SK-N-SH (cell line): ENCODE measurements around the gene HLA-A. TPM values are rescaled to one million over a fixed set of nuclear protein-coding genes. Genes with fewer than 3 reads are reported as not detected.

Experiments used
- CTCF ChIA-PET: fragments of 300-600, 350-600 bp; formaldehyde crosslinking; extraction: SDS; loops from one replicate; lab custom pipeline; 2021; lab: Yijun Ruan, JAX
- POLR2A ChIA-PET: fragments of 350-600 bp; sonication (Branson Sonifier 250); formaldehyde crosslinking; extraction: SDS; loops from one replicate; lab custom pipeline; 2020; ENCODE audit warnings: antibody characterized with exemption, inconsistent platforms; lab: Yijun Ruan, JAX
- DNase-seq: peaks from one replicate; pipeline ENCODE4 v3.0.0; 2012
- H2AFZ ChIP-seq: fragments of 200-600 bp; sonication (generic); 2 replicates; pipeline ENCODE4 v1.8.1; 2016; ENCODE audit warnings: antibody characterized with exemption, mild to moderate bottlenecking, low read depth
- H3F3A ChIP-seq: fragments of 200-600 bp; sonication (generic); replicated peaks from 2 replicates; pipeline ENCODE3; 2016; ENCODE audit warnings: antibody characterized with exemption, mild to moderate bottlenecking; ENCODE audit not compliant: insufficient read depth
- H3K27ac ChIP-seq, 2 experiments: fragments of 200-500 bp in 1 of 2; fragments of 200-600 bp in 1 of 2; sonication (Bioruptor generic) in 1 of 2; sonication (generic), shearing (Covaris generic) in 1 of 2; 2 replicates each; pipeline versions ENCODE4 v1.5.1 to v1.6.1; 2014 to 2016; ENCODE audit warnings: low read depth in 2 of 2, inconsistent platforms in 1 of 2, low read length in 1 of 2, mild to moderate bottlenecking in 1 of 2, mixed read lengths in 1 of 2
- H3K27me3 ChIP-seq: fragments of 200-600 bp; sonication (generic), shearing (Covaris generic); 2 replicates; pipeline ENCODE4 v1.6.1; 2016; ENCODE audit warnings: mixed run types; ENCODE audit not compliant: insufficient read depth
- H3K36me3 ChIP-seq, 2 experiments: fragments of 200-500 bp in 1 of 2; fragments of 200-600 bp in 1 of 2; sonication (Bioruptor generic) in 1 of 2; sonication (generic) in 1 of 2; replicated peaks in 1 of 2; 2 replicates each; pipeline versions ENCODE3 to v1.5.1; 2014 to 2016; ENCODE audit warnings: low read length in 1 of 2, mild to moderate bottlenecking in 1 of 2; ENCODE audit not compliant: insufficient read depth in 2 of 2, control insufficient read depth in 1 of 2
- H3K4me1 ChIP-seq, 2 experiments: fragments of 200-500 bp in 1 of 2; fragments of 200-600 bp in 1 of 2; sonication (Bioruptor generic) in 1 of 2; sonication (generic), shearing (Covaris generic) in 1 of 2; 2 replicates each; pipeline versions ENCODE4 v1.5.1 to v1.6.1; 2014 to 2016; ENCODE audit warnings: low read depth in 1 of 2, low read length in 1 of 2, mixed run types in 1 of 2; ENCODE audit not compliant: insufficient read depth in 2 of 2, control insufficient read depth in 1 of 2
- H3K4me2 ChIP-seq: fragments of 200-600 bp; sonication (generic), shearing (Covaris generic); 2 replicates; pipeline ENCODE4 v1.6.1; 2017; ENCODE audit warnings: mixed run types
- H3K4me3 ChIP-seq, 2 experiments: fragments of 200-500 bp in 1 of 2; fragments of 200-600 bp in 1 of 2; sonication (Bioruptor generic) in 1 of 2; sonication (generic), shearing (Covaris generic) in 1 of 2; 2 replicates each; pipeline versions ENCODE4 v1.5.1 to v1.8.1; 2014 to 2016; ENCODE audit warnings: low read depth in 2 of 2, inconsistent platforms in 1 of 2, low read length in 1 of 2, mild to moderate bottlenecking in 1 of 2, mixed read lengths in 1 of 2, moderate library complexity in 1 of 2
- H3K79me2 ChIP-seq: fragments of 200-600 bp; sonication (generic); 2 replicates; pipeline ENCODE4 v1.8.1; 2017; ENCODE audit warnings: mild to moderate bottlenecking; ENCODE audit not compliant: insufficient read depth
- H3K9ac ChIP-seq: fragments of 200-600 bp; sonication (generic); 2 replicates; pipeline ENCODE4 v1.6.1; 2017; ENCODE audit warnings: mixed run types
- H3K9me2 ChIP-seq: fragments of 200-600 bp; sonication (generic); 2 replicates; pipeline ENCODE4 v1.6.1; 2017; ENCODE audit warnings: mixed run types
- H3K9me3 ChIP-seq: fragments of 200-600 bp; sonication (generic); 2 replicates; pipeline ENCODE4 v1.6.1; 2017; ENCODE audit warnings: mixed run types, mild to moderate bottlenecking, moderate library complexity
- H4K20me1 ChIP-seq: fragments of 200-600 bp; sonication (generic); 2 replicates; pipeline ENCODE4 v1.6.1; 2017; ENCODE audit warnings: mild to moderate bottlenecking, mixed run types; ENCODE audit not compliant: insufficient read depth
- ELF1 ChIP-seq: IDR thresholded peaks from 2 replicates; pipeline ENCODE4 v1.4.0; 2012
- EZH2phosphoT487 ChIP-seq: fragments of 200-600 bp; sonication (generic); IDR thresholded peaks from 2 replicates; pipeline ENCODE4 v1.6.1; 2017; ENCODE audit warnings: low read depth, mixed run types, mild to moderate bottlenecking, antibody characterized with exemption, moderate library complexity, borderline replicate concordance
- FOSL2 ChIP-seq: IDR thresholded peaks from 2 replicates; pipeline ENCODE4 v1.4.0; 2012; ENCODE audit warnings: low read depth, mild to moderate bottlenecking, moderate library complexity, borderline replicate concordance
- GABPA ChIP-seq: IDR thresholded peaks from 2 replicates; pipeline ENCODE4 v1.4.0; 2012; ENCODE audit warnings: low read depth, mild to moderate bottlenecking
- MAX ChIP-seq: IDR thresholded peaks from 2 replicates; pipeline ENCODE4 v1.4.0; 2012; ENCODE audit warnings: low read depth
- NFIC ChIP-seq: IDR thresholded peaks from 2 replicates; pipeline ENCODE4 v1.4.0; 2012; ENCODE audit warnings: borderline replicate concordance
- POLR2AphosphoS5 ChIP-seq: IDR thresholded peaks from 2 replicates; pipeline ENCODE4 v1.6.1; 2012; ENCODE audit warnings: low read depth, low read length
- RFX5 ChIP-seq: IDR thresholded peaks from 2 replicates; pipeline ENCODE4 v1.6.1; 2012; ENCODE audit warnings: mild to moderate bottlenecking, improper control_type of control experiment, low read length
- RXRA ChIP-seq: IDR thresholded peaks from 2 replicates; pipeline ENCODE4 v1.4.0; 2012; ENCODE audit warnings: low read depth, mild to moderate bottlenecking, borderline replicate concordance
- SIN3A ChIP-seq: IDR thresholded peaks from 2 replicates; pipeline ENCODE4 v1.6.1; 2012; ENCODE audit warnings: low read depth, mild to moderate bottlenecking, low read length, moderate library complexity, borderline replicate concordance
- SMC3 ChIP-seq: IDR thresholded peaks from 2 replicates; pipeline ENCODE4 v1.6.1; 2012; ENCODE audit warnings: low read depth, low read length, improper control_type of control experiment
- TCF12 ChIP-seq: IDR thresholded peaks from 2 replicates; pipeline ENCODE4 v1.4.0; 2012
- YY1 ChIP-seq: IDR thresholded peaks from 2 replicates; pipeline ENCODE4 v1.4.0; 2012; ENCODE audit warnings: low read depth, mild to moderate bottlenecking
- WGBS: methylation state at CpG from one replicate; pipeline ENCODE4 v1.1.6; 2017; ENCODE audit warnings: low lambda C conversion rate; 5-methylcytosine and 5-hydroxymethylcytosine counted together
- polyA plus RNA-seq, 3 experiments: library from polyadenylated mRNA; depleted of rRNA; stranded (reverse); fragments of >200 nt; gene quantifications; 2 replicates each; pipeline ENCODE4 v1.2.3, GENCODE V29; 2012
- TF ChIP-seq, protein P1 (sequence below): fragments of 200-600 bp; sonication (generic); IDR thresholded peaks from 2 replicates; pipeline ENCODE4 v1.6.1; 2017; ENCODE audit warnings: antibody characterized with exemption, mild to moderate bottlenecking, moderate library complexity
- TF ChIP-seq, protein P2 (sequence below): IDR thresholded peaks from 2 replicates; pipeline ENCODE4 v1.4.0; 2012; ENCODE audit warnings: low read depth, borderline replicate concordance
- TF ChIP-seq, protein P3 (sequence below): fragments of 150-350 bp; IDR thresholded peaks from 2 replicates; pipeline ENCODE4 v1.6.1; 2017; ENCODE audit warnings: antibody characterized with exemption, low read length, low read depth, borderline replicate concordance

Gene HLA-A
- polyA plus RNA-seq, 1 of the 3 experiments (the other 2 are of a cell fraction), result 312 TPM

DNA sequence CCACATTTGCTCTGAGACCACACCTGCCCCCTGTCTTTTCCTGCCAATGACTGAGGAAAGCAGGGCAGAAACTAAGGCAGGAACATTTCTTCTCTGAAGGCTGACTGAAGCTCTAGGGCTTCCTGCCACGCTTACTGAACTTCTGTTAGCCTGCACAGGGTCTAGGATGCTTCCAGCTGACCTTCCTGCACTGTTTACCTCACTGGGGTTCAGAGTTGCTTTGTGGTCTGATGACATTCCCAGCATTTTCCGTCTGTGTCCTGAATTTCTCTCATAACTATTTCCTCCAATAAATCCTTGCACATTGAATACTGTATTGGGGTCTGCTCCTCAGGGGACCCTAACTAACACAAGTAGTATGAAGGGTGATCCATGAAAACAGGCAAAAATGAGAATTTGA lies 29.5 kb upstream of the HLA-A start:
- Histone ChIP-seq H3K36me3 (no peaks in the 10 kb centered on the region), H3F3A (no peaks in the 10 kb centered on the region), H3K4me3 (no peak overlapping the region), H3K27me3 (no peaks in the 10 kb centered on the region), H2AFZ (no peak overlapping the region), H3K9me2 (no peaks in the 10 kb centered on the region), H3K9me3 (no peaks in the 10 kb centered on the region), H3K4me1 (no peaks in the 10 kb centered on the region; a peak in 1 of 4 replicates), H3K4me2 (no peak overlapping the region), H3K9ac (no peak overlapping the region), H3K27ac (no peak overlapping the region), H3K79me2 (no peaks in the 10 kb centered on the region), H4K20me1 (no peaks in the 10 kb centered on the region)
- WGBS, result 20% methylated on average over 1 of the region's 2 CpGs
- TF ChIP-seq SIN3A (no peak), SMC3 (no peak), GABPA (no peak), YY1 (no peak), POLR2AphosphoS5 (no peak), TCF12 (no peak), RFX5 (no peak), NFIC (no peak), ELF1 (no peak), MAX (no peak), EZH2phosphoT487 (no peak), RXRA (no peak)
- TF ChIP-seq, protein P1, sequence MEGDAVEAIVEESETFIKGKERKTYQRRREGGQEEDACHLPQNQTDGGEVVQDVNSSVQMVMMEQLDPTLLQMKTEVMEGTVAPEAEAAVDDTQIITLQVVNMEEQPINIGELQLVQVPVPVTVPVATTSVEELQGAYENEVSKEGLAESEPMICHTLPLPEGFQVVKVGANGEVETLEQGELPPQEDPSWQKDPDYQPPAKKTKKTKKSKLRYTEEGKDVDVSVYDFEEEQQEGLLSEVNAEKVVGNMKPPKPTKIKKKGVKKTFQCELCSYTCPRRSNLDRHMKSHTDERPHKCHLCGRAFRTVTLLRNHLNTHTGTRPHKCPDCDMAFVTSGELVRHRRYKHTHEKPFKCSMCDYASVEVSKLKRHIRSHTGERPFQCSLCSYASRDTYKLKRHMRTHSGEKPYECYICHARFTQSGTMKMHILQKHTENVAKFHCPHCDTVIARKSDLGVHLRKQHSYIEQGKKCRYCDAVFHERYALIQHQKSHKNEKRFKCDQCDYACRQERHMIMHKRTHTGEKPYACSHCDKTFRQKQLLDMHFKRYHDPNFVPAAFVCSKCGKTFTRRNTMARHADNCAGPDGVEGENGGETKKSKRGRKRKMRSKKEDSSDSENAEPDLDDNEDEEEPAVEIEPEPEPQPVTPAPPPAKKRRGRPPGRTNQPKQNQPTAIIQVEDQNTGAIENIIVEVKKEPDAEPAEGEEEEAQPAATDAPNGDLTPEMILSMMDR, result no peak
- TF ChIP-seq, protein P2, sequence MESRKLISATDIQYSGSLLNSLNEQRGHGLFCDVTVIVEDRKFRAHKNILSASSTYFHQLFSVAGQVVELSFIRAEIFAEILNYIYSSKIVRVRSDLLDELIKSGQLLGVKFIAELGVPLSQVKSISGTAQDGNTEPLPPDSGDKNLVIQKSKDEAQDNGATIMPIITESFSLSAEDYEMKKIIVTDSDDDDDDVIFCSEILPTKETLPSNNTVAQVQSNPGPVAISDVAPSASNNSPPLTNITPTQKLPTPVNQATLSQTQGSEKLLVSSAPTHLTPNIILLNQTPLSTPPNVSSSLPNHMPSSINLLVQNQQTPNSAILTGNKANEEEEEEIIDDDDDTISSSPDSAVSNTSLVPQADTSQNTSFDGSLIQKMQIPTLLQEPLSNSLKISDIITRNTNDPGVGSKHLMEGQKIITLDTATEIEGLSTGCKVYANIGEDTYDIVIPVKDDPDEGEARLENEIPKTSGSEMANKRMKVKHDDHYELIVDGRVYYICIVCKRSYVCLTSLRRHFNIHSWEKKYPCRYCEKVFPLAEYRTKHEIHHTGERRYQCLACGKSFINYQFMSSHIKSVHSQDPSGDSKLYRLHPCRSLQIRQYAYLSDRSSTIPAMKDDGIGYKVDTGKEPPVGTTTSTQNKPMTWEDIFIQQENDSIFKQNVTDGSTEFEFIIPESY, result no peak
- TF ChIP-seq, protein P3, sequence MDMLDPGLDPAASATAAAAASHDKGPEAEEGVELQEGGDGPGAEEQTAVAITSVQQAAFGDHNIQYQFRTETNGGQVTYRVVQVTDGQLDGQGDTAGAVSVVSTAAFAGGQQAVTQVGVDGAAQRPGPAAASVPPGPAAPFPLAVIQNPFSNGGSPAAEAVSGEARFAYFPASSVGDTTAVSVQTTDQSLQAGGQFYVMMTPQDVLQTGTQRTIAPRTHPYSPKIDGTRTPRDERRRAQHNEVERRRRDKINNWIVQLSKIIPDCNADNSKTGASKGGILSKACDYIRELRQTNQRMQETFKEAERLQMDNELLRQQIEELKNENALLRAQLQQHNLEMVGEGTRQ, result no peak
- POLR2A ChIA-PET, result no interaction called here
- CTCF ChIA-PET, result no interaction called here
- no peak for DNase-seq

- POLR2A ChIA-PET, result no interaction called here
- WGBS, result 17% methylated on average over 1 of the region's 1 CpG
- CTCF ChIA-PET, result no interaction called here
Observed at GRCh38 chr6:29916741-29917140, 25.6 kb upstream of the HLA-A start.

More at GRCh38 chr6:29916741-29917140, 25.6 kb upstream of the HLA-A start:
- Histone ChIP-seq H3K4me3 (no peak overlapping the region), H3K27ac (no peak overlapping the region), H3K4me2 (no peak overlapping the region), H3K79me2 (no peaks in the 10 kb centered on the region), H2AFZ (no peak overlapping the region), H3K4me1 (no peaks in the 10 kb centered on the region; a peak in 1 of 4 replicates), H3K9me3 (no peaks in the 10 kb centered on the region), H4K20me1 (no peaks in the 10 kb centered on the region), H3K9ac (no peak overlapping the region), H3K36me3 (no peaks in the 10 kb centered on the region), H3F3A (no peaks in the 10 kb centered on the region), H3K9me2 (no peaks in the 10 kb centered on the region), H3K27me3 (no peaks in the 10 kb centered on the region)
- no peak for DNase-seq
- TF ChIP-seq FOSL2 (no peak), NFIC (no peak)
- TF ChIP-seq, protein P2, result no peak
